Muscle of leg (tissue), 11 donors: ENCODE measurements around the gene SRPRA. TPM values are rescaled to one million over a fixed set of nuclear protein-coding genes. Genes with fewer than 3 reads are reported as not detected.

ENCODE experiments used
- DNase-seq: peaks from one replicate; pipeline ENCODE4 v3.0.0; 2013
- H3K27ac ChIP-seq: one replicate; pipeline ENCODE4 v1.5.1; 2013; ENCODE audit warnings: mild to moderate bottlenecking, low read length, control low read depth
- H3K27me3 ChIP-seq: one replicate; pipeline ENCODE4 v1.6.1; 2013; ENCODE audit warnings: low read length; ENCODE audit not compliant: control insufficient read depth, insufficient read depth
- H3K36me3 ChIP-seq: one replicate; pipeline ENCODE4 v1.6.1; 2013; ENCODE audit warnings: low read length; ENCODE audit not compliant: control insufficient read depth, insufficient read depth
- H3K4me1 ChIP-seq: one replicate; pipeline ENCODE4 v1.6.1; 2013; ENCODE audit warnings: low read length; ENCODE audit not compliant: control insufficient read depth, insufficient read depth
- H3K4me3 ChIP-seq: one replicate; pipeline ENCODE4 v1.5.1; 2013; ENCODE audit warnings: low read length, control low read depth
- H3K9me3 ChIP-seq: replicated peaks from 2 replicates; pipeline ENCODE4 v1.6.1; 2013; ENCODE audit warnings: low read depth, low read length; ENCODE audit not compliant: control insufficient read depth
- WGBS: methylation state at CpG from one replicate; pipeline ENCODE4 v1.1.5; 2013; ENCODE audit warnings: missing lambda C conversion rate; ENCODE audit not compliant: insufficient coverage; 5-methylcytosine and 5-hydroxymethylcytosine counted together
- polyA plus RNA-seq, 8 donors: library from polyadenylated mRNA; unstranded; fragments of 120-200 nt; gene quantifications; one replicate each; pipeline versions ENCODE4 v1.2.1 to v1.2.3, GENCODE V29; 2013; ENCODE audit warnings: inconsistent platforms in 1 of 8, low replicate concordance in 1 of 8; ENCODE audit not compliant: insufficient read length in 8 of 8, insufficient read depth in 1 of 8
- total RNA-seq: library from RNA; stranded (reverse); fragments of 120-200 nt; gene quantifications from one replicate; pipeline ENCODE4 v1.2.4, GENCODE V29; 2013

Gene SRPRA
- total and polyA plus RNA-seq, 9 donors = 52.5 to 78.5 (median 61.7) TPM

GRCh38 chr11:126246636-126247035, 22.1 kb downstream of the SRPRA start:
- DNase-seq = no peak
- Histone ChIP-seq H3K4me1 (no peaks in the 10 kb centered on the region), H3K9me3 (no peaks in the 10 kb centered on the region), H3K27me3 (no peaks in the 10 kb centered on the region), H3K4me3 (no peak overlapping the region), H3K36me3 (peaks cover 20% of the 10 kb centered on the region), H3K27ac (no peak overlapping the region)
- 60% methylated on average over 1 of the region's 2 CpGs for WGBS

DNA sequence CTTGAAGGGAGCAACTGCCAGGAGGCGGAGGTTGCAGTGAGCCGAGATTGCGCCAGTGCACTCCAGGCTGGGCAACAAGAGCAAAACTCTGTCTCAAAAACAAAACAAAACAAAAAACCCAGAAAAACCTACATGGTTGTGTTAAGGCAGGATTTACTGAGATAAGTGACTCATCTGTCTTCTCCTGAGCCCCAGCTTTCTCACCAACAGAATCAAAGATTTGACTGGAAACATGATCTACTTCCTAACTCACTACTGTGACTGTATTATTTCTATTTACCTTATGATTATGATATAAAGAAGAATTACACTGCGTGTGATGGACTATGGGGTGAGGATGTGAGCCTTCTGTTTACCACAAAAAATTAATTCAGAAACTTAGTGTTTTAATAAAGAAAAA, 35.3 kb downstream of the SRPRA start:
- Histone ChIP-seq H3K27ac (no peak overlapping the region), H3K4me3 (no peak overlapping the region), H3K9me3 (no peaks in the 10 kb centered on the region), H3K36me3 (peaks cover 7% of the 10 kb centered on the region), H3K4me1 (peaks cover 2% of the 10 kb centered on the region), H3K27me3 (no peaks in the 10 kb centered on the region)
- no peak for DNase-seq
- no CpG with 5 or more reads among the region's 4 CpGs for WGBS

DNA sequence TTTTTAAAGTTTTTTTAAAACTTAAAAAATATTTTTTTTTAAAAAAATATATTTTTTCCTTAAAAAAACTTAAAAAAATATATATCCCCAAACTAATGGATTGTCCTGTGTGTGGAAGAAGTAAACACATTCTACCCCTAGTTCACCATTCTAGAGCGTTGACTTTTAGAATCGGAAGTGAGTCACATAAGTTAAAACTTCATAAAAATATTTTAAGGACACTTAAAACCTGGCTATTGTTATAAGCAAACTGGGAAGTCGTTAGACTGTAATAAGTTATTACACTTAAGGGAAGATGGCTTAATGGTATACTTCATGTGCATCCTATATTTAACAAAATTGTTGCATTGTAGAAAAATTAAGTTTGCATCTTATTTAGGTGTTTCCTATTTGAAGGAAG, 36.0 kb downstream of the SRPRA start:
- no CpG with 5 or more reads among the region's 3 CpGs for WGBS
- H3K9me3 ChIP-seq = no peaks in the 10 kb centered on the region
- H3K4me1 ChIP-seq = peaks cover 2% of the 10 kb centered on the region
- no peak for DNase-seq
- H3K27me3 ChIP-seq = no peaks in the 10 kb centered on the region
- no peak overlapping the region for H3K27ac ChIP-seq
- H3K4me3 ChIP-seq = no peak overlapping the region
- H3K36me3 ChIP-seq = peaks cover 3% of the 10 kb centered on the region

DNA sequence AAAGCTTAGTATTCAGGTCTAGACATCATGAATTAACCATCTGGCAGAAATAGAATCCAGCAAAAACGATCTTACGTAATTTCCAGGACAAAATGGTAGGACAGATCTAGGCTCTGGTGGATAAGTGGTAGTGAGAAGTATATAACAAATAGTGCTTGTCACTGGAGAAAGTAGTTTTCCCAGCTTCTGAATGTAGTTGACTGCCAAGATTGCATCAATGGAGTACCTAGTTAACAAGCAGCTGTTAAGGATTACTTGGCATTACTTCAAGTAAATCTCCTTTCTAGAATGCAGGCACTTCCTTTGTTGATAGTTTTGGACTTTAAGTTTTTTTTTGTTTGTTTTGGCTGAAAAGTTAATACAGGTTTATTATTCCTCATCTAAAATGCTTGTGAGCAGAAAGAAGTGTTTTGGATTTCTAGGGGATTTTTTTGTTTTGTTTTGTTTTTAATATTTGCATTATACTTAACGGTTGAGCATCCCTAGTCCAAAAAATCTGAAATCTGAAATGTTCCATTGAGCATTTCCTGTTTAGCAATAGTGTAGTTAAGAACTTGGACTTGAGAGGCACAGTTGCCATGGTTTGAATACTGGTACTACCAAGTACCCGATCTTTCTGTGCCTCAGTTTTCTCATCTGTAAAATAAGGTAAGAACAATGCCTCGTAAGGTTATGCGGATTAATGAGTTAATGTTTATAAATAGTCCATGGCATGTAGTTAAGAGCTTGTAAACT, 36.8 kb downstream of the SRPRA start:
- Histone ChIP-seq H3K36me3 (peaks cover 3% of the 10 kb centered on the region), H3K9me3 (no peaks in the 10 kb centered on the region), H3K4me3 (no peak overlapping the region), H3K27me3 (no peaks in the 10 kb centered on the region), H3K27ac (no peak overlapping the region), H3K4me1 (peaks cover 2% of the 10 kb centered on the region)
- WGBS = 30% methylated on average over 2 of the region's 6 CpGs
- peak; percentile 49 for DNase-seq

DNA sequence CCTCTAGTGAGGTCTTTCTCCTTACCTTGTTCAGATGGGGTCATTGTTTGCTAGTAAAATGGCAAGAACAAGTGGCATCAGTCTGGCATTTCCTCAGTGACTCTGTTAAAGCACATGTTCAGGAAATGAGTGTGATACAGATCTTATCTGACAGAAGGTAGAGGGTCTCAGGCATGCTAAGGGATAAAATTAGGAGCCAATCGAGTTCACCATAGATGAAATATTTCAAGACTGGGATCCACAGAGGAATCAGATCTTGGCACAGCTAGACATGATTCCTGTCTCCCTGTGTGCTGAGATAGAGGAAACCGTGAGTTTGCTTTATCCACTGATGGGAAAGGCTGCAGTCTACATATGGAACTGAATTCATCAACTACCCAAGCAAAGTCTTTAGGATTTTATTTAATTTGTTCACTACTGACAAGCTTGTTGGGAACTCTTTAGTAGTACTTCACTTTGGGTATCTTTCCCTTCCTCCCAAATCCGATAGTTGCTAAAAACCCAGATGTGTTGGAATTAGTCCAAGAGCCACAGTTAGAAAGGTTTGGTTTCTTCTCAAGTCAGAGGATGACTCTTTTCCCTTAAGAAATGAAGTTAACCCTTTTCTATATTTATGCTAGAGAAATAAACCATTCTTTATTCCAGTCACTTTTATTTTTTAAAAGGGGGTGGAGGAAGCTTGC, 38.7 kb downstream of the SRPRA start:
- Histone ChIP-seq H3K27ac (no peak overlapping the region), H3K36me3 (peaks cover 3% of the 10 kb centered on the region), H3K27me3 (no peaks in the 10 kb centered on the region), H3K9me3 (no peaks in the 10 kb centered on the region), H3K4me1 (peaks cover 2% of the 10 kb centered on the region), H3K4me3 (no peak overlapping the region)
- WGBS = 29% methylated on average over 1 of the region's 3 CpGs
- peak; percentile 80 for DNase-seq

GRCh38 chr11:126226334-126227084, 42.2 kb downstream of the SRPRA start:
- 100% methylated on average over 3 of the region's 15 CpGs for WGBS
- Histone ChIP-seq H3K36me3 (no peaks in the 10 kb centered on the region), H3K4me1 (peaks cover 2% of the 10 kb centered on the region), H3K27ac (no peak overlapping the region), H3K27me3 (no peaks in the 10 kb centered on the region), H3K9me3 (no peaks in the 10 kb centered on the region), H3K4me3 (no peak overlapping the region)
- DNase-seq = no peak

DNA sequence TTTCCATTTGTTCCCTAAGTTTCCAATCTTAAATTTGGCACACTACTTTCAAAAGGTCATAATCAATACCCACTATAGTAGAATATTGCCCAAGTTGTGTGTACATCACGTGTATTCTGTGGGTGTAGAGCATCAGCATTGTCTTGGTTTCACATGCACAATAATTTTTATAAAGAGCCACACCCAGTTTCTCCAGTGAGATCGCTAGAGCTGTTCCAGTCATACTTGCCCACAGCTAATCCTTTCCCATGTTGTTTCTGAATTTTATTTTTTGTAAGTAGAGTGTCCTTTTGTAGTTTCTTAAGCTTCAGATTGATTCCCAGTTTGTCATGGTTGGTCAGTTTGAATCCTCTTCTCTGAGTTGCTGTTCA, 43.4 kb downstream of the SRPRA start:
- Histone ChIP-seq H3K27ac (no peak overlapping the region), H3K36me3 (no peaks in the 10 kb centered on the region), H3K27me3 (no peaks in the 10 kb centered on the region), H3K9me3 (no peaks in the 10 kb centered on the region), H3K4me3 (no peak overlapping the region), H3K4me1 (no peaks in the 10 kb centered on the region)
- WGBS = 100% methylated on average over 1 of the region's 2 CpGs
- no peak for DNase-seq

- WGBS = 100% methylated on average over 3 of the region's 6 CpGs
- Histone ChIP-seq H3K4me1 (no peaks in the 10 kb centered on the region), H3K4me3 (no peak overlapping the region), H3K27me3 (no peaks in the 10 kb centered on the region), H3K27ac (no peak overlapping the region), H3K36me3 (no peaks in the 10 kb centered on the region), H3K9me3 (no peaks in the 10 kb centered on the region)
- no peak for DNase-seq
Observed at GRCh38 chr11:126224647-126225294, 43.9 kb downstream of the SRPRA start.

GRCh38 chr11:126219547-126219946, 49.1 kb downstream of the SRPRA start:
- WGBS = 55% methylated on average over 3 of the region's 4 CpGs
- Histone ChIP-seq H3K27ac (no peak overlapping the region), H3K9me3 (no peaks in the 10 kb centered on the region), H3K4me1 (no peaks in the 10 kb centered on the region), H3K4me3 (no peak overlapping the region), H3K27me3 (no peaks in the 10 kb centered on the region), H3K36me3 (no peaks in the 10 kb centered on the region)
- DNase-seq = no peak

GRCh38 chr11:126217491-126217890, 51.2 kb downstream of the SRPRA start:
- H3K27me3 ChIP-seq = no peaks in the 10 kb centered on the region
- no peaks in the 10 kb centered on the region for H3K36me3 ChIP-seq
- DNase-seq = no peak
- H3K9me3 ChIP-seq = no peaks in the 10 kb centered on the region
- no peak overlapping the region for H3K27ac ChIP-seq
- no peak overlapping the region for H3K4me3 ChIP-seq
- no CpG with 5 or more reads among the region's 1 CpG for WGBS
- H3K4me1 ChIP-seq = peaks cover 2% of the 10 kb centered on the region
